Measurements from ENCODE around the gene ARMC7.

DNA sequence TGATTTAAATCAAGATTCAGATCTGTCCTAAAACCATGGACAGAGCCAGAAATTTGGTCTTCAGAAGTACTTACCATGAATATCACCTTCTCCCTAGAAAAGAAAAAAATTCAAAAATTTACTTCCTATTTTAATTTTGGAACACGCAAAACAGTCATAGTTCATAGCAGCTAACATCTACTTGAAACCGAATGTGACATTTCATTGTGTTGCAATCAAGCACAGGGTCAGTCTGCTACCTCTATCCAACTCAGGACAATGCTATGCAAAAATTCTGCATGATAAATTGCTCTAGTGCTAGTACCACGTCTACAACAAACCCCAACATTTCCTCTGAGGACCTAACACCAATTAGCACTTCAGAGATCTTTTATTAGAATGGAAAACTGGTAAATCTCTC lies 36.8 kb downstream of the ARMC7 start:
- TF ChIP-seq, protein P1, sequence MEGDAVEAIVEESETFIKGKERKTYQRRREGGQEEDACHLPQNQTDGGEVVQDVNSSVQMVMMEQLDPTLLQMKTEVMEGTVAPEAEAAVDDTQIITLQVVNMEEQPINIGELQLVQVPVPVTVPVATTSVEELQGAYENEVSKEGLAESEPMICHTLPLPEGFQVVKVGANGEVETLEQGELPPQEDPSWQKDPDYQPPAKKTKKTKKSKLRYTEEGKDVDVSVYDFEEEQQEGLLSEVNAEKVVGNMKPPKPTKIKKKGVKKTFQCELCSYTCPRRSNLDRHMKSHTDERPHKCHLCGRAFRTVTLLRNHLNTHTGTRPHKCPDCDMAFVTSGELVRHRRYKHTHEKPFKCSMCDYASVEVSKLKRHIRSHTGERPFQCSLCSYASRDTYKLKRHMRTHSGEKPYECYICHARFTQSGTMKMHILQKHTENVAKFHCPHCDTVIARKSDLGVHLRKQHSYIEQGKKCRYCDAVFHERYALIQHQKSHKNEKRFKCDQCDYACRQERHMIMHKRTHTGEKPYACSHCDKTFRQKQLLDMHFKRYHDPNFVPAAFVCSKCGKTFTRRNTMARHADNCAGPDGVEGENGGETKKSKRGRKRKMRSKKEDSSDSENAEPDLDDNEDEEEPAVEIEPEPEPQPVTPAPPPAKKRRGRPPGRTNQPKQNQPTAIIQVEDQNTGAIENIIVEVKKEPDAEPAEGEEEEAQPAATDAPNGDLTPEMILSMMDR (IDR thresholded peaks at IDR 0.05; ENCODE audit: low read depth, low read length) = no peak
- no peak for TF ChIP-seq EZH2phosphoT487 (IDR thresholded peaks at IDR 0.05; ENCODE audit: low read depth)

All from OCI-LY3 (cell line).